Liver (tissue), 3 donors: ENCODE measurements around the gene USP17L17.
"Not testable (repeated sequence)": the region's sequence is repeated elsewhere in the genome, so short reads cannot be mapped to it uniquely, and the experiment has no call there.

Source experiments
- CTCF ChIP-seq: fragments of 150-350 bp; IDR thresholded peaks from 2 replicates; pipeline ENCODE4 v1.5.1; 2017; ENCODE audit warnings: improper control_type of control experiment, low read depth, low read length; ENCODE audit not compliant: missing input control
- GABPA ChIP-seq, 2 donors: IDR thresholded peaks in 1 of 2; conservative IDR thresholded peaks in 1 of 2; 2 replicates each; pipeline ENCODE4 v1.6.1; 2016; ENCODE audit warnings: antibody characterized with exemption in 2 of 2, mild to moderate bottlenecking in 1 of 2, moderate library complexity in 1 of 2
- JUND ChIP-seq, 2 donors: IDR thresholded peaks; 2 replicates each; pipeline ENCODE4 v1.6.1; 2016; ENCODE audit warnings: antibody characterized with exemption in 2 of 2
- MAX ChIP-seq: IDR thresholded peaks from 2 replicates; pipeline ENCODE4 v1.6.1; 2016; ENCODE audit warnings: antibody characterized with exemption
- RAD21 ChIP-seq, 2 donors: IDR thresholded peaks; 2 replicates each; pipeline ENCODE4 v1.6.1; 2016; ENCODE audit warnings: antibody characterized with exemption in 2 of 2, mild to moderate bottlenecking in 2 of 2
- REST ChIP-seq: IDR thresholded peaks from 2 replicates; pipeline ENCODE4 v1.6.1; 2016; ENCODE audit warnings: antibody characterized with exemption, mild to moderate bottlenecking
- SP1 ChIP-seq: IDR thresholded peaks from 2 replicates; pipeline ENCODE4 v1.6.1; 2018; ENCODE audit warnings: antibody characterized with exemption, mild to moderate bottlenecking
- TAF1 ChIP-seq: conservative IDR thresholded peaks from 2 replicates; pipeline ENCODE4 v1.6.1; 2016; ENCODE audit warnings: antibody characterized with exemption, mild to moderate bottlenecking
- YY1 ChIP-seq: IDR thresholded peaks from 2 replicates; pipeline ENCODE4 v1.6.1; 2016; ENCODE audit warnings: antibody characterized with exemption, mild to moderate bottlenecking
- ZBTB33 ChIP-seq: IDR thresholded peaks from 2 replicates; pipeline ENCODE4 v1.6.1; 2016; ENCODE audit warnings: antibody characterized with exemption
- donor health status: healthy.
- donor health status: healthy.

- TF ChIP-seq CTCF; RAD21 (IDR thresholded peaks at IDR 0.05); MAX; TAF1; GABPA (IDR thresholded peaks at IDR 0.05 in 1 of 2, conservative IDR thresholded peaks at IDR 0.05 in 1 of 2); YY1; JUND (IDR thresholded peaks at IDR 0.05); REST; ZBTB33; SP1: not testable (repeated sequence)
Observed at GRCh38 chr4:9215105-9215504, 28.6 kb upstream of the USP17L17 start, which contains the start of gene USP17L11.
